ENCODE data around the gene LDB2. TPM values are rescaled to one million over a fixed set of nuclear protein-coding genes. Genes with fewer than 3 reads are reported as not detected.
A peak's percentile ranks its signal among the peaks of the same experiment; 100 is the strongest.

The LDB2 gene
- total and polyA plus RNA-seq, 11 donors: 9.5 to 38.7 (median 26.3) TPM

DNA sequence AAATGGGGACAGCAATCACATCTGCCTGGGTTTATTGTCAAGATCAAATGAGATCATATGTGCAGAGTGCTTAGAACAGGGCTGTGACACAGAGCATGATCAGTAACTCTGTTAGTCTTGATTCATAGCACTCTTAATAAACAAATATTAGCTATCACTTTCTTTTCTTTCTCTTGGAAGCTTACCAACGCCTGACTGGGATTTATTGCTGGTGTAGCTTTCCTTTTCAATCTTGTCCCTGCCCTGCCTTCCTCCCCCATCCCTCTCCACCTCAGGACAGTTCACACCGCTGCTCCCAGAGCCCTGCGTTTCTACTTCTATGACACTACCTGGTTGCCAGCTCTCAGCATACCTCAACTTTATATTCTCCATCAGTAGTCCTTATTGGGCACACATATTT, 120.7 kb downstream of the LDB2 start:
- Histone ChIP-seq H3K27ac (no peak overlapping the region), H3K4me3 (no peak overlapping the region), H3K4me1 (peaks cover 0 to 3% (median 0%) of the 10 kb centered on the region in 12 donors), H3K9me3 (no peaks in the 10 kb centered on the region), H3K27me3 (no peaks in the 10 kb centered on the region), H3K36me3 (peaks cover 0 to 45% (median 6%) of the 10 kb centered on the region in 9 donors)
- TF ChIP-seq, protein P1, sequence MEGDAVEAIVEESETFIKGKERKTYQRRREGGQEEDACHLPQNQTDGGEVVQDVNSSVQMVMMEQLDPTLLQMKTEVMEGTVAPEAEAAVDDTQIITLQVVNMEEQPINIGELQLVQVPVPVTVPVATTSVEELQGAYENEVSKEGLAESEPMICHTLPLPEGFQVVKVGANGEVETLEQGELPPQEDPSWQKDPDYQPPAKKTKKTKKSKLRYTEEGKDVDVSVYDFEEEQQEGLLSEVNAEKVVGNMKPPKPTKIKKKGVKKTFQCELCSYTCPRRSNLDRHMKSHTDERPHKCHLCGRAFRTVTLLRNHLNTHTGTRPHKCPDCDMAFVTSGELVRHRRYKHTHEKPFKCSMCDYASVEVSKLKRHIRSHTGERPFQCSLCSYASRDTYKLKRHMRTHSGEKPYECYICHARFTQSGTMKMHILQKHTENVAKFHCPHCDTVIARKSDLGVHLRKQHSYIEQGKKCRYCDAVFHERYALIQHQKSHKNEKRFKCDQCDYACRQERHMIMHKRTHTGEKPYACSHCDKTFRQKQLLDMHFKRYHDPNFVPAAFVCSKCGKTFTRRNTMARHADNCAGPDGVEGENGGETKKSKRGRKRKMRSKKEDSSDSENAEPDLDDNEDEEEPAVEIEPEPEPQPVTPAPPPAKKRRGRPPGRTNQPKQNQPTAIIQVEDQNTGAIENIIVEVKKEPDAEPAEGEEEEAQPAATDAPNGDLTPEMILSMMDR (IDR thresholded peaks at IDR 0.05): no peak
- no peak for TF ChIP-seq POLR2A (IDR thresholded peaks at IDR 0.05)
- DNase-seq (no peak), ATAC-seq (no peak)
- intact Hi-C loops (cut with DNase I): no loop called here
- 79 to 88% (median 87%) methylated on average over 3 of the region's 3 CpGs for WGBS, 4 donors

- no peaks in the 10 kb centered on the region for H3K9me3 ChIP-seq
- H3K4me3 ChIP-seq: no peak overlapping the region
- TF ChIP-seq, protein P1 (IDR thresholded peaks at IDR 0.05): no peak
- TF ChIP-seq POLR2A (IDR thresholded peaks at IDR 0.05): no peak
- H3K27ac ChIP-seq: no peak overlapping the region
- no peaks in the 10 kb centered on the region for H3K27me3 ChIP-seq
- intact Hi-C loops (cut with DNase I): no loop called here
- H3K4me1 ChIP-seq: peaks cover 0 to 8% (median 0%) of the 10 kb centered on the region in 12 donors
- peaks cover 0 to 37% (median 6%) of the 10 kb centered on the region in 9 donors for H3K36me3 ChIP-seq
- ATAC-seq (no peak), DNase-seq (no peak)
- 82 to 88% (median 86%) methylated on average over 5 of the region's 5 CpGs for WGBS, 4 donors
These were observed 122.9 kb downstream of the LDB2 start for GRCh38 chr4:16775411-16776154.

GRCh38 chr4:16772366-16772850, 126.0 kb downstream of the LDB2 start:
- Histone ChIP-seq H3K27ac (no peak overlapping the region), H3K27me3 (no peaks in the 10 kb centered on the region), H3K4me3 (no peak overlapping the region), H3K36me3 (peaks cover 0 to 15% (median 3%) of the 10 kb centered on the region in 9 donors), H3K4me1 (peaks cover 0 to 10% (median 2%) of the 10 kb centered on the region in 12 donors), H3K9me3 (no peaks in the 10 kb centered on the region)
- DNase-seq (no peak), ATAC-seq (no peak)
- TF ChIP-seq, protein P1 (IDR thresholded peaks at IDR 0.05): no peak
- TF ChIP-seq POLR2A (IDR thresholded peaks at IDR 0.05): no peak
- WGBS, 4 donors: 59 to 67% (median 61%) methylated on average over 2 of the region's 2 CpGs
- intact Hi-C loops (cut with DNase I): no loop called here

DNA sequence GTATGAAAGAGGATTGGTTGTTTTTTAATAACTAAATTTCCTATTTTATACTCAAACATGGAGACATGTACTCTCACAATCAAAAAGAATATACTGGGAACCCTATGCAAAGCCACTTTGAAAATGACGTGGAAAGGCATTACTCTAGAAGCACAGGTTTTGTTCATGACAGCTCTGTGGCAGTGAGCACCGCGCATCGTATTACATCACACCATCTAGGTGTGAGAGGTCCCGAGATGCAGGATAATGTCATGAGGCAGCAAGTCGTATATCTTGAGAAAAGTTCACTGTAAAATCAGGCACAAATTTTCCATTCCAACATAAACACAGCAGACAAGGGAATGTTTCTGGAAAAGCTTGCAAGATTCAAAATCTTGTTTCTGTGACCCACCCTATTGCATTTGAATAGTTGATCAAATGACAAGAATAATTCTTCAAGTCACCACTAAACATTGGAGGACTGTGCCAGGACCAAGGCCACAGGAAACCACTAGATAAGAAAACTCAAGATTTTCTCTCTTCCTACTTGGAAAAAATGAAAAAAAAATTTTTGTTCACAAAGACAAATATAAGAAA, 127.6 kb downstream of the LDB2 start:
- H3K27me3 ChIP-seq: no peaks in the 10 kb centered on the region
- no peak overlapping the region for H3K27ac ChIP-seq
- intact Hi-C loops (cut with DNase I): no loop called here
- DNase-seq (no peak), ATAC-seq (peak in 1 of 4 donors; percentile 24)
- WGBS, 4 donors: 75 to 86% (median 79%) methylated on average over 6 of the region's 6 CpGs
- H3K9me3 ChIP-seq: no peaks in the 10 kb centered on the region
- peaks cover 0 to 10% (median 2%) of the 10 kb centered on the region in 12 donors for H3K4me1 ChIP-seq
- TF ChIP-seq, protein P1 (IDR thresholded peaks at IDR 0.05): no peak
- TF ChIP-seq POLR2A (IDR thresholded peaks at IDR 0.05): no peak
- no peak overlapping the region for H3K4me3 ChIP-seq
- peaks cover 0 to 3% (median 0%) of the 10 kb centered on the region in 9 donors for H3K36me3 ChIP-seq

Measured in heart left ventricle (tissue), 16 donors.